ENCODE results near the gene SIRPD.

GRCh38 chr20:1524004-1524403, 33.5 kb downstream of the SIRPD start:
- TF ChIP-seq, protein P1, sequence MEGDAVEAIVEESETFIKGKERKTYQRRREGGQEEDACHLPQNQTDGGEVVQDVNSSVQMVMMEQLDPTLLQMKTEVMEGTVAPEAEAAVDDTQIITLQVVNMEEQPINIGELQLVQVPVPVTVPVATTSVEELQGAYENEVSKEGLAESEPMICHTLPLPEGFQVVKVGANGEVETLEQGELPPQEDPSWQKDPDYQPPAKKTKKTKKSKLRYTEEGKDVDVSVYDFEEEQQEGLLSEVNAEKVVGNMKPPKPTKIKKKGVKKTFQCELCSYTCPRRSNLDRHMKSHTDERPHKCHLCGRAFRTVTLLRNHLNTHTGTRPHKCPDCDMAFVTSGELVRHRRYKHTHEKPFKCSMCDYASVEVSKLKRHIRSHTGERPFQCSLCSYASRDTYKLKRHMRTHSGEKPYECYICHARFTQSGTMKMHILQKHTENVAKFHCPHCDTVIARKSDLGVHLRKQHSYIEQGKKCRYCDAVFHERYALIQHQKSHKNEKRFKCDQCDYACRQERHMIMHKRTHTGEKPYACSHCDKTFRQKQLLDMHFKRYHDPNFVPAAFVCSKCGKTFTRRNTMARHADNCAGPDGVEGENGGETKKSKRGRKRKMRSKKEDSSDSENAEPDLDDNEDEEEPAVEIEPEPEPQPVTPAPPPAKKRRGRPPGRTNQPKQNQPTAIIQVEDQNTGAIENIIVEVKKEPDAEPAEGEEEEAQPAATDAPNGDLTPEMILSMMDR (conservative IDR thresholded peaks at IDR 0.05 in 1 of 2, IDR thresholded peaks at IDR 0.05 in 1 of 2; ENCODE audit: extremely low read depth in 1 of 2, insufficient read depth in 1 of 2, low read depth in 1 of 2, low read length in 2 of 2) = no peak
- no peak for TF ChIP-seq EZH2 (IDR thresholded peaks at IDR 0.05; ENCODE audit: borderline replicate concordance, low read length)
